ENCODE results near the gene PEX7. TPM values are rescaled to one million over a fixed set of nuclear protein-coding genes. Genes with fewer than 3 reads are reported as not detected.
"Not testable (repeated sequence)": the region's sequence is repeated elsewhere in the genome, so short reads cannot be mapped to it uniquely, and the experiment has no call there.

The PEX7 gene
- total RNA-seq, 1 experiment from 2014 or later: 6.4 TPM

GRCh38 chr6:136873748-136874147, 51.4 kb downstream of the PEX7 start:
- Mint-ChIP-seq H3K27me3 (ENCODE audit: insufficient read depth, unreplicated experiment) (no peaks in the 10 kb centered on the region), H3K4me3 (ENCODE audit: unreplicated experiment) (no peak overlapping the region), H3K27ac (ENCODE audit: unreplicated experiment) (no peak overlapping the region), H3K9me3 (ENCODE audit: unreplicated experiment) (no peaks in the 10 kb centered on the region), H3K36me3 (ENCODE audit: insufficient read depth, unreplicated experiment) (no peaks in the 10 kb centered on the region), H3K4me1 (ENCODE audit: low read depth, unreplicated experiment) (no peaks in the 10 kb centered on the region)
- Histone ChIP-seq H3K27me3 (replicated peaks; ENCODE audit: control insufficient read depth, insufficient read depth, low read length) (no peaks in the 10 kb centered on the region), H3K4me1 (no peaks in the 10 kb centered on the region), H3K9me3 (peaks cover 30% of the 10 kb centered on the region), H3K4me3 (ENCODE audit: low read depth, low read length) (no peak overlapping the region), H3K36me3 (ENCODE audit: control insufficient read depth, insufficient read depth, low read length) (no peaks in the 10 kb centered on the region)
- CTCF ChIA-PET: no interaction called here
- BruUV-seq (replicated peaks): no TSS peak
- POLR2A ChIA-PET: interaction anchor here (0.6 kb wide), 1 partner anchor 540 kb away, joined by 3 read pairs; no protein-coding TSS in a partner anchor
- DNase-seq: no peak
- no peak for TF ChIP-seq CTCF (IDR thresholded peaks at IDR 0.05; ENCODE audit: insufficient read depth in 1 of 2, low read depth in 1 of 2, low read length in 1 of 2, severe bottlenecking in 1 of 2, unreplicated experiment in 1 of 2)
- intact Hi-C loops (cut with micrococcal nuclease; ENCODE audit: unreplicated experiment): no loop called here

GRCh38 chr6:136876469-136876868, 54.1 kb downstream of the PEX7 start:
- CTCF ChIA-PET; H3K36me3 Mint-ChIP-seq (ENCODE audit: insufficient read depth, unreplicated experiment); H3K36me3 ChIP-seq (ENCODE audit: control insufficient read depth, insufficient read depth, low read length); H3K4me1 ChIP-seq; H3K27me3 ChIP-seq (replicated peaks; ENCODE audit: control insufficient read depth, insufficient read depth, low read length); BruUV-seq (replicated peaks); H3K4me1 Mint-ChIP-seq (ENCODE audit: low read depth, unreplicated experiment); H3K9me3 Mint-ChIP-seq (ENCODE audit: unreplicated experiment); H3K4me3 Mint-ChIP-seq (ENCODE audit: unreplicated experiment); POLR2A ChIA-PET; H3K4me3 ChIP-seq (ENCODE audit: low read depth, low read length); intact Hi-C loops (cut with micrococcal nuclease; ENCODE audit: unreplicated experiment); H3K27me3 Mint-ChIP-seq (ENCODE audit: insufficient read depth, unreplicated experiment); H3K27ac Mint-ChIP-seq (ENCODE audit: unreplicated experiment); DNase-seq: not testable (repeated sequence)
- H3K9me3 ChIP-seq: peaks cover 33% of the 10 kb centered on the region

- intact Hi-C loops (cut with micrococcal nuclease; ENCODE audit: unreplicated experiment): no loop called here
- Histone ChIP-seq H3K4me3 (ENCODE audit: low read depth, low read length) (no peak overlapping the region), H3K27me3 (replicated peaks; ENCODE audit: control insufficient read depth, insufficient read depth, low read length) (no peaks in the 10 kb centered on the region), H3K36me3 (ENCODE audit: control insufficient read depth, insufficient read depth, low read length) (no peaks in the 10 kb centered on the region; the same call in 1 of the 2 replicates), H3K4me1 (peaks cover under 1% of the 10 kb centered on the region; the same call in 1 of the 2 replicates), H3K9me3 (0 out of 2 replicates have a peak, but pooled peaks cover 6% of the 10 kb centered on the region)
- TF ChIP-seq CTCF (IDR thresholded peaks at IDR 0.05; ENCODE audit: insufficient read depth in 1 of 2, low read depth in 1 of 2, low read length in 1 of 2, severe bottlenecking in 1 of 2, unreplicated experiment in 1 of 2): no peak
- Mint-ChIP-seq H3K36me3 (ENCODE audit: insufficient read depth, unreplicated experiment) (no peaks in the 10 kb centered on the region), H3K4me3 (ENCODE audit: unreplicated experiment) (no peak overlapping the region), H3K27me3 (ENCODE audit: insufficient read depth, unreplicated experiment) (no peaks in the 10 kb centered on the region), H3K4me1 (ENCODE audit: low read depth, unreplicated experiment) (peaks cover 13% of the 10 kb centered on the region), H3K9me3 (ENCODE audit: unreplicated experiment) (no peaks in the 10 kb centered on the region), H3K27ac (ENCODE audit: unreplicated experiment) (no peak overlapping the region)
- no peak for DNase-seq
- ChIA-PET POLR2A (no interaction called here), CTCF (no interaction called here)
- no TSS peak for BruUV-seq (replicated peaks)
Measured at GRCh38 chr6:136880748-136881460, 58.5 kb downstream of the PEX7 start.
